ENCODE data around the gene BDKRB2.

The BDKRB2 gene

DNA sequence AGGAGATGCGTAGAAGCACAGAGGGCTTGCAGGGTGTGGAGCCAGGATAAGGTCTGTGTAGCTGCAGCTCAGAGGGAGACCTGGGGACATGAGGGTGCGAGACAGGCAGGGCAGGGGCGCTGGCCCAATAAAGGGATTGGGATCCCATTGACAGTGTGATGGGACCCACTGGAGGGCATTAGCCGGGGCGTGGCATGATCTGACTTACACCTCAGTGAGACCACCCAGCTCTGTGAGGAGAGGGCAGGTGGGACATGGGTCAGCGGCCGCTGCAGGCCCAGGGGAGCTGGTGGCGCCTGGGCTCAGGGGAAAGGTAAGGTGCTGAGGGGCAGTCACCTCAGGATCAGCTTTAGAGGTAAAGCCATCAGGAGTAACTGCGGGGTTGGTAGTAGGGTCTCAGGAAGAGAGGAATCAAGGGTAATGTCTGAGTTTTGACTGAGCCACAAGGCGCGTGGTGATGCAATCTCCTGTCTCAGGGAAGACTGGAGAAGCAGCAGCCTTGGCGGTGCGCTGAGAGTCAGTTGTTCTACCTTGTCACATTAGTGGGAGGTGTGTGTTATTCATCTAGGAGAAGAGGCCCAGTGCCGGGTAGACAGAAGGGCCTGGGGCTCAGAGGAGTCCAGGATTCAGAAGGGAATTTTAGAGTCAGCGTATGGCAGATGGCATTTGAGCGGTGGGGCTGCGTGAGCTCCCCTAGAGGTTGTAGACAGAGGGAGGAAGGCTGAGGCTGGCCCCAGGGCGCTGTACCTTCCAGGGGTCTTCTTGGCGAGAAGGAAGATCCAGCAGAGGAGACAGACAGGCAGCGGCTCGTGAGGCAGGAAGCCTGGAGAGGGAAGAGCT is 30.8 kb upstream of the BDKRB2 start:
- DNase-seq (ENCODE audit: extremely low spot score, insufficient read length, low read depth) = no peak

DNA sequence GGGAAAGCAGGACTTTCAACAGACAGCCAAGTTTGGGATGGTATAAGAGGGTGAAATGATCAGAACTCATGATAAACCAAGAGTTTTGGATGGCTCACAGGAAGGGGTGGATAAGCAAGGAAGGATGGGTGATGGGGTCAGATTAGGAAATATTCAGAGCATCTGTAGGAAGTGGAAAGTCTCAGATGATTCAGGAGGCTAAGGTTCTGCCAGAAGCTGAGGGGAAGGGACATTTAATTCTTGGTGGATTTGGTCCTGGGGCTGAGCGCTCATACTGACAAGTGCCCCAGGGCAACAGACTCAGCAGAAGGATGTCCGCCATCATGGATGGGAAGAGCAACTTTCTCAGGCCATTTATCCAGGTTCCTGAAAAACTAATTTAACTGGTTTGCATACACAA is 28.4 kb upstream of the BDKRB2 start:
- FAIRE-seq = no peak
- DNase-seq (ENCODE audit: extremely low spot score, insufficient read length, low read depth) = no peak

More for the DNA sequence above, 30.8 kb upstream of the BDKRB2 start:
- no peak for FAIRE-seq

DNA sequence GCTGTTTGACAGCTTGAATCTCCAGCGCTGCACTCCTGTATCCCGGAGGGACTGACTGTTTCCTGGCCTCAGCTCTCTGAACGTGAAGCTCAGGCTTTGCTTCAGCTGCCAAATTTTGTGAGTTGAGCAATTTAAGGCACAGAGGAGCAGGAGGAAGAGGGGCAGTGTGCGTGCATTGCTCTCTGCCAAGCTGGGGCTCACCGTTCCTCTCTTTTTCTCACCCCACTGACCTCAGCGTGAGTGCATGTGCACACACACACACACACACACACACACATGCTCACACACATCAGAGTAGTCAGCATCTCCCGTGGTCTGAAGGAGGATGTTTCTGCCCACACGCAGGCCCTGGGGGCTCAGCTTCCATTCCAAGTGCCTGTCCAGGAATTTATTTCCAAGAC is 27.8 kb upstream of the BDKRB2 start:
- DNase-seq (ENCODE audit: extremely low spot score, insufficient read length, low read depth) (no peak), FAIRE-seq (no peak)

DNA sequence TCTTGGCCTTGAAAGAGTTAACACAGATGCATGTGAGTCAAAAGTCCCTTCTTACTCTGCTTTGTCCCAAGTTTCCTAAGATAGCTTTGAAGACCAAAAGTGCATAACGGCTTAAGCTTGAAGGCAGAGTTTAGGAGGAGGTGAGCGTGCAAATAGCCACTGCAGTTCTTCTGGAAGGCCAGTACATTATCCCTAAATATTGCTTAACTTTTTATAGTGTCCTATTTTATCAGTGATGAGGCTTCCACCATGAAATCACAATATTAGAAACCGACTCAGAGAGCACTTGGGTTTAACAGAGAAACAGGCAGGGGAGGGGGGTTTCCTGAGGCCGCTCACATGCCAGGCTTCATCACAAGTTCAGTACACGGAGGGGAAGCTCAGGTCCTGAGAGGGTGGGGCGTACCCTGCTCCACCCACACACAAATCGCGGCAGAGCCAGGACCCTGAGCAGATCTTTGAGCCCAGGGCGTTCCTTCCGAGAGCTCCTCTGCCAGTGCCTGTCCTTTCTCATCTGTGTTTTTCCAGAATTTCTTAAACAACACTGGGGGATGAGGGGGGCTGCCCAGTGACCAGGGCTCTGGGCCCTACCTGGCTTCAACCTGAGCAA is 26.8 kb upstream of the BDKRB2 start:
- DNase-seq (ENCODE audit: extremely low spot score, insufficient read length, low read depth) (no peak), FAIRE-seq (no peak)

DNA sequence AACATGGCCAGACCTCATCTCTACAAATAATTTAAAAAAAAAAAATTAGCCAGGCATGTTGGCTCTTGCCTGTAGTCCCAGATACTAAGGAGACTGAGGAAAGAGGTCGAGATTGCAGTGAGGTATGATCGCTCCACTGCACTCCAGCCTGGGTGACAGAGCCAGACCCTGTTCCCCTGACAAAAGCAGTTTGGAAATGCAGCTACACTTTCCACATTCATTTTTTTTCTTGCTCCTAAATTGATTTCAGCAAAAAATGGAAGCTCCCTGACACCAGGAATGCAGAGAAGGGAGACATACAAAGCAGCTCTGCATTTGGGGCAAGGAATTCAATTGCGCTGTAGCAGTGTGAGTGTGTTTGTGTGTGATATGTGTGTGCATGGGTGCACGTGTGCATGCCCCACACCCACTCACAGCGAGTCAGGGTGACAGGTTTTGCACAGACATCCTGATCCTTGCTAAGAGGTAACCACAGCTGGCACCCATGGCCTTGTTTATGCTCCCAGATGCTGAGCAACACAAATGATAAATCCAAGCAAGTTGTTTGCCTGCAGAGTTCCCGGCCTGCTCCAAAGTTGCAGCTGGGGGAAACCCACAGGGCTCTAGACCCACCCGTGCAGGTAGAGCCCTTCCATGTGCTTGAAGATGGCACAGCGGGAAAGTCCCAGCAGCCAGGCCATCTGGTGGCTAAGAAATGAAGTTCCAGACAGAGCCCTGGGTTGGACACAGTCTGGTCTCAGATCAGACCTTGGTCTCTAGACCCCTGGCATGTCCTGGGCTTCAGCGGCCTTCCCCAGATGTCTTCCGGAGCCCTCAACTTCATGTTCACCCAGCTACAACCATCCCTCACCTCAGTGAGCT is 25.9 kb upstream of the BDKRB2 start:
- FAIRE-seq (no peak), DNase-seq (ENCODE audit: extremely low spot score, insufficient read length, low read depth) (no peak)

DNA sequence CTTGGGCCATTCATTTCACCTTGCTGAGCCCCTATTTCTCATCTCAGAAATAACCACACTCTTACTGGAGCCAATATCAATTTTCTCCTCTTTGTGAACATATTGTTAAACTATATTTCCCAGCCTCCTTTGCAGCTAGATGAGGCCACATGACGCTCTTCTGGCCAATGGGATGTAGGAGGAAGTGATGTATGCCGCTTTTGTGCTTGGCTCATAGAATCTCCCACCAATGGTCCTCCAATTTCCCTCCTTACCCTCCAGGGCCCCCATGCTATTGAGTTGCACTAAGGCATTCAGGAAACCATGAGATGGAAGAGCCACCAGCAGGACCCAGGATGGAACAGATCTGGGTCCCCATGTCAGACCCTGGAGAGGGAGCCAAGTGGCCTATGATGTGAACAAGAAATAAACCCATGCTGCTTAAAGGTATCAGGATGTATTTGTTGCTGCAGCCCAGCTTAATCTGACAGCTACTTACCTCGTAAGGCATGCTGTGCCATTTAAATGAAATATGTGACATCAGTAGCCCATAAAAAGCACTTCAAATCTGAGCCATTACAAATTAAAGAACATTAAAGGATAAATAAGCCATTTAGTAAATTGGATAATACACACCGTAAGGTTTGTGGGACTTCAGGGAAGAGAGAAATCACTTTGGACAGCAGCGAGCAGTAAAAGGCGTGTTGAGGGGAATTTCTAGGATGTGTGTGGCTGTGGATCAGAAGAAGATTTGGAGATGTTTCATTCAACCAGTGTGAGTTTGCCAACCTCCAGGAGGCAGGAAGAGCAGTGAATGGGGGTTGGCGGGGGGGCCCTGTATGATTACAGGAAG is 24.4 kb upstream of the BDKRB2 start:
- DNase-seq (ENCODE audit: extremely low spot score, insufficient read length, low read depth) (no peak), FAIRE-seq (no peak)

DNA sequence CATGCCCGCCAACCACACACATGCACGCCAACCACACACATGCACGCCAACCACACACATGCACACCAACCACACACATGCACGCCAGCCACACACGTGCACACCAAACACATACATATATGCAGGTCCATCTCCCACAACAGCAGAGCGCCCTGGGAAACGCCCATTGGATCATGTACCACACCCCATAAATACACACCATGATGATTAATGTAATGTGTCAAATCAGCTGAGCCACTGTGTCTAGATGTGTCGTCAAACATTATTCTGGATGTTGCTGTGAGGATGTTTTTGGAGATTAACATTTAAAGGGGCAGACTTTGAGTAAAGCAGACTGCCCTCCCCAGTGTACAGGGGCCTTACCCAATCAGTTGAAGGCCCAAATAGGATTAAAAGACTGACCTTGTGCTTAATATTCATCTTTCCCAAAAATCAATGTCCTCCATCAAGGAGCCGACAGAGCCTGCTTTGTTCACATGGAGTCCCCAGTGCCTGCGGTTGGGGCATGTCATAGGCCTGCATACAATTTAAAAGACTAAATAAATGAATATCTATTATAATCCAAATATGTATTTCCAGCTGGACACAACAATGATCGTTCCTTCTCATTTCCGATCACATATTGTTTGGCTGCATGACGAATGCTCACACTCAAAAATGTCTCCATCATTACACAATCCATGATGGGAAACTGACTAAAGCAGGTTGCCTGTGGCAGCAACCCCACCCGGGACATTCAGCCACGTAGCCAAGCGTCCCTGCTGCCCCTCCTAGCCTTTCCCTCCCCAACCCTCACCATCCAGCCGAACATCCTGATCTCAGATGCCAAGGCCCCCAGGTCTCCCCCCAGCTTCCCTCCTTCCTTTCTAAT is 23.2 kb upstream of the BDKRB2 start:
- no peak for DNase-seq (ENCODE audit: extremely low spot score, insufficient read length, low read depth)
- no peak for FAIRE-seq

DNA sequence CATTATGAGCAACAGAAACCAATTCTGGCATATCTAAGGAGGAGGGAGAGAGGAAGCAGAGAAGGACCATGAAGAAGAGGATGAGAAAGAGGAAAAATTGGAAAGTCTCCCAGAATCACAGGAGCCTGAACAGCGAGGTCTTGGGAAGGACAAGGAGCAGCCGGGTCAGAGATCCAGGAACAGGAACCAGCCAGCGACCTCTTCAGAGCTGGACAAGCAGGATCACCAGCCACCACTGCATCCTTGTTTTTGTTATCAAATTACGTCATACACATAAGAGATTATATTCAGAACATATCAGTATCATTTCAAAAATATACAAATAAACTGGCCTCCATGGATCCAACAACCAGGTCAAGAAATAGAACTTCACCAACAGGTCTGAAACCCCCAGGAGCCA is 22.1 kb upstream of the BDKRB2 start:
- DNase-seq (ENCODE audit: extremely low spot score, insufficient read length, low read depth) (no peak), FAIRE-seq (no peak)

DNA sequence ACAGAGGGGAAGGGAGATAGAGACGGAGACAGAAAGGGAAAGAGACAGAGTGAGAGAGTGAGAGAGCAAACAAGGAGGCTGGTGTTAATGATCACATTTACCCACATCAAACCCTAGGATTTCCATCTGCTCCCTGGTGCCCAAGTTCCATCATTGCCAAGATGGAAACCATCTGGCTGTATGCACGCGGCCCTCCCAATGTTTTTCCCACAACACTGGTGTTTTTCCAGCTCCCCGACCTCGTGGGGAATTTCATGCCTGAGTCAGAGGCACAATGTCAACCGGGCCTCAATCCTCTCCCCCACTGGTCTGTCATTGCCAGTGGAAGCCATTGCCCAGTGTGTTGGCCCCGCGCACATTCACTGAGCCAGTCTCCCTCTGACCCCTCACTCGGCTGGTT is 19.9 kb upstream of the BDKRB2 start:
- DNase-seq (ENCODE audit: extremely low spot score, insufficient read length, low read depth) (no peak), FAIRE-seq (no peak)

DNA sequence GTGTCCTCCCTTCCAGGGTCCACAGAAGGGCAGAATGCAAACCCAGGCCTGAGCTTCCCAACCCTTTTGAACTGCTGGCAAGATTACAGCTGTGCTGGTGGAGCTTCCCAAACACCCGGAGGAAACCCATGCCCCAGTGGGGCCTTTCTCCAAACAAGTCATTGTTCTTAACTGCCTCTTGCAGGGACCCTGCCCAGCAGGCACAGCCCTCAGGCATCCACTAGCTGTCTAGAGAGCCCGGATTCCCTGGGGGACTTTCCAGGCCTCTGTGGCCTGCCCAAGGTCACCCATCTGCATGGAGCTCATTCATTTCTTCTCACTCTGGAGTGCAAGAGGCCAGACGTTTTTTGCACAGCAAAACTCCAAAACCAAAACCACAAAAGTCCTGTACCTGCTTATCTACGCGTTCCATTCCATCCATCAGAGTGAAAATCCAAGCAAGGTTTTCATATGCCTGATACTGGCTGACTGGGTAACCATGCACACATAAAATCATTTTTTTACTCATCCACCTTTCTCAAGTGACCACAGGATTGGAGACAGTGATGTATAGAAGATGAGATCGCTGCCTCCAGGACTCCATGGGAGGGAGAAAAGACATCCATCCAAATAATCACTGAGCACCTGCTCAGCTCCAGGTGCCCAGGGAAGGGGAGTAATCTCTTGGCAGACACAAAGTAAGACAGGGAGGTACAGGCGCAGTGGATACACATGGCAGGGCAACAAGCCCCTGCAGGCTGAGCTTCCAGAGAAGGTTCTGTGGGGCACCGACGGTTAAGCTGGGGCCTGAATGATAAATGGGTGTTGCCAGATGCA is 17.2 kb upstream of the BDKRB2 start:
- FAIRE-seq = no peak

DNA sequence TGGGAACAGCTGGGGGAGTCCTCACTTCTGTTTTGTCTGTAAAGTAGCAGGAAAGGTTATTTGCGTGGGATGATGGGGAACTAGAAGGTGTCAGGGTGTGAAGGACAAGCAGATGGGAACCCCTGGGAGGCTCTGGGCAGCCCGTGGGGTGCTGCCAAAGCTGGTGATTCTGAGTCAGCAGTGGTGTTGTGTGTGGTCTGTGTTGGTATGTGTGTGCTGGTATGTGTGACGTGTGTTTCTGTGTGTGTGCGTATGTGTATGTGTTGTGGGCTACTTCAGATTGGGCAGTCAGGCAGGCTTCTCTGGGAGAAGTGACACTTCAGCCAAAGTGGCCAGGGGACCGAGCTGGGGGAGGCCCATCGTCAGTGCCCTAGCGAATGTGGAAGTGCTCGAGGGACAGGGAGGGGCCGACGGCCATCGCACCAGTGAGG is 15.3 kb upstream of the BDKRB2 start:
- DNase-seq (ENCODE audit: extremely low spot score, insufficient read length, low read depth) = peak; percentile 28
- no peak for FAIRE-seq

More for the DNA sequence above, 17.2 kb upstream of the BDKRB2 start:
- DNase-seq (ENCODE audit: extremely low spot score, insufficient read length, low read depth) = no peak

DNA sequence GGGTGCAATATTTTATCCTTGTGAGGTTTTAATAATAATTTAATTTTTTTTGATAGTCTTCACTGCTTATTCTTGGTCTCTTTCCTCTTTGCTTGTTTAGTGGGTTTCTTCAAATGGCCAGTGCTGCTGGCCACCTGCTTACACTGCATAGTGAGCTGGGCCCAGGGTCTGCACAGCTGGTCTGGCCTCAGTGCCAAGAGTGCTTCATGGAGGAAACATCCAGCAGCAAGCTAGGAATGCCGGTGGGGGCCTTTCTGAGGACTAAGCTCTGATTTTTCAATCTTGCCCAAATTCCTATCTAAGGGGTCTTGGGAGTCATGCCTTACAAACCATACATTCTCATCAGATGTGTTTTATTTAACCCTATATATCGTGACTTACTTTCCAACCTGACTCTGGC is 13.3 kb upstream of the BDKRB2 start:
- no peak for FAIRE-seq
- DNase-seq (ENCODE audit: extremely low spot score, insufficient read length, low read depth) = no peak

DNA sequence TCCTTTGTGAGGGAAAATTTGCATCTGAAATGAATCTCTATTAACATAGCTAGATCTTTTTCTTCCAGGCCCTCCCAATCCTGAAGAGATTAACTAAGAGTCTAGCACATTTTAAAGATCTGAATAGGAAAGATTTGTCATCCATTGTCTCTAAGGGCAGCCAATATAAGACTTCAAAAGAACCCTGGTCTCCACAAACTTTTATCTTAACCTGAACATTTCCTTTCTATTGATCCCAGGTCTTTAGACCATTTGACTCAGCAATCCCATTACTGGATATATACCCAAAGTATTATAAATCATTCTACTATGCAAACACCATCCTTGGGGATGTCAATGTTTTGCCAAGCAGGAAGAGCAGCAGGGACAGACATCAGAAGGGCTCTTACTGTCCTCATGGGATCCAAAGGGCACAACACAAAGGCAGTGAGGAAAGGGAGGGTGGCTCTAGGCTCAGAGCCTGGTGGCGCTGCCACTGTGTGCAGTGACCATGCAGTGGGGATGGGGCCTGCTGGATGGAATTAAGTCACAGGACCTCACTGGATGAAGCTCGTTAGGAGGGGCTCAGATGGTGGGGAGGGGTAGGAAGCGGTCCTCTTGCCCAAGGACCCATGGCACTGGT is 12.7 kb upstream of the BDKRB2 start:
- no peak for FAIRE-seq

DNA sequence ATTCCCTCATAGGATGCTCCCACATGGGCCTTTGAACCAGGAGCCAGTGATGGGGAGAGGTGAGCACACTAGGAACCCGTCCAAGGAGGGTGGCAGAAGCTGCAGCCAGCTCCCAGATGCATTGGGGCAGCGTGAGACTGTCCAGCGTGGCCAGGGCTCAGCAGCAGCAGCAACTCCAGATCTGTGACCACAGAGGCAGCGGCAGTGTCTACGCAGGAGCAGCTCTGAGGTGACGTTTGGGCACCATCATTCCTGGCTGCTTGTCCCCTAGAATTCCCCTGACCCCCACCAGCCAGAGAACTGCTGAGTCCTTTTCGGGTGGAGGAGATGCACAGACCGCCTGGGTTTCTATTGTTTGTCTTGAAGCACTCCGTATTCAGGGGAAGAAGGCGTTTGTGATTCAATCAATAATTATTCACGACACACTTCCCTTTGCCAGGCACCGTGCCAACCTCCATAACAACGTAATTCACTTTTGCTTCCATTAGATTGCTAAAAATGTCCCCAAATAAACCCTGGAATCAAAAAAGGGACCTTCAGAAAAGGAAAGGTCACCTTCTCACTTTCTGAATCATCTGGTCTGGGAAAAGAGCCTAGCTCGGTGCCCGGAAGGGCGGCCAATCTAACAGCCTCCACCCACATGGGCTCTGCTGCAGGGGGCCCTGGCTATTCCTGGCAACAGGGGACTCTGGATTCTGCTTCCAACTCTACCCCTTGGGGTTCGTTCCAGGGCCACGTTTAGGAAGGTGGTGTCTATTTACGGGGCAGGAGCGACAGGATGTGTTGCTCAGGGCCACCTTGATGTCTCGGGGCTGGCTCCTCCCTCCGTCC is 11.4 kb upstream of the BDKRB2 start:
- no peak for DNase-seq (ENCODE audit: extremely low spot score, insufficient read length, low read depth)
- FAIRE-seq = no peak

More for the DNA sequence above, 12.7 kb upstream of the BDKRB2 start:
- no peak for DNase-seq (ENCODE audit: extremely low spot score, insufficient read length, low read depth)

DNA sequence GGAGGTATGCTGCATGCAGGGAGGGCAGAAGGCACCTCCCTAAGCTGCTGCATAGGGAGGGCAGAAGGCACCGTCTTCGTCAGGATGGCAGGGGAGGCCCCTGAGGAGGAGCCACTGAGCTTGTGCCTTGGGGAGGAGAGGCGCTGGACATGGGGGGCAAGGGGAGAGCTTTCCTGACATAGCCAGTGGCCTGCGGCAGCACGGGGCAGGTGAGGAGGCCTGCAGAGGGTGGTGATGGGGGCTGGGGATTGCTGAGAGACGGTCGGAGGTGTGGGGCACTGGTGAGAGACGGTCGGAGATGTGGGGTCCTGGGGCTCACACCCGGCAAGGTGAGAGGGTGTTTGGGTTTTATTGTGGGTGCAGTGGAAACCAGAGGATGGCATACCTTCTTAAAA is 10.4 kb upstream of the BDKRB2 start:
- FAIRE-seq (no peak), DNase-seq (ENCODE audit: extremely low spot score, insufficient read length, low read depth) (no peak)

DNA sequence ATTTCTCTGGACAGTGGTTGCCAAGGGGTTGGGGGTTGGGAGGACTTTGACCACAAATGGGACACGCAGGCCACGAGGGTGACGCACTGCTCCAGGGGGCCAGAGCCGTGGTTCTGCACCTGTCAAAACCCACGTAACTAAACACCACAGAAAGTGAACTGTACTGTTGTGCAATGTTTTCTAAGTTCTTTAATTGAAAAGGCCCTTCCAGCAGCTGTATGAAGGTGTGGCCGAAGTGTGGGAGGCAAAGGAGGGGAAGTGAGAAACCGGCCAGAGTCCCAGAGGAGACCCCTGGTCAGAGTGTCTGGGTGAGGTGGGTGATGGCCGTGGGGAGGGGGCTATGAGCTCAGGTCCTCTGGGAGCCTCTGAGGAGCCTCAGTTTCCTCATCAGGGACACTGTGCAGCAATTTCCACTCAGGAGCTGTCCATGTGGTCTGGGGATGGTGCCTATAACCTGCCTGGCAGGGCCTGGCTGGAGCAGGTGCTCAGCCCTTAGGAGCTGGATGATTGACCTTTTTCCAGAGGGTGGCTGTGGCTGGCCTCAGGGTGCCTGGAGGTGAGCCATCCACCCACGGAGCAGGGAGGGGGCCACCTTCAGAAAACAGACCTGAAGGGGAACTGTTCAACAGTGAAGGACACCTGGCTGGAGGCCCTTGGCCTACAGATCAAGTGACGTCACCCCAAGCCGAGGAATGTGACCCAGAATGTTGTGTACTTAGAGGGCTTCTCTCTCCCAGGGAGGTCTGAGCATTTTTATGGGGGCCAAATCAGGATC is 9.8 kb upstream of the BDKRB2 start:
- no peak for FAIRE-seq
- no peak for DNase-seq (ENCODE audit: extremely low spot score, insufficient read length, low read depth)

All from GM18507 (cell line).